HK-2 (cell line): ENCODE results near the gene KIF15.

Source experiments
- DNase-seq: peaks from one replicate; pipeline ENCODE4 v3.0.0-alpha.2; 2018; ENCODE audit not compliant: unreplicated experiment

Gene KIF15, protein sequence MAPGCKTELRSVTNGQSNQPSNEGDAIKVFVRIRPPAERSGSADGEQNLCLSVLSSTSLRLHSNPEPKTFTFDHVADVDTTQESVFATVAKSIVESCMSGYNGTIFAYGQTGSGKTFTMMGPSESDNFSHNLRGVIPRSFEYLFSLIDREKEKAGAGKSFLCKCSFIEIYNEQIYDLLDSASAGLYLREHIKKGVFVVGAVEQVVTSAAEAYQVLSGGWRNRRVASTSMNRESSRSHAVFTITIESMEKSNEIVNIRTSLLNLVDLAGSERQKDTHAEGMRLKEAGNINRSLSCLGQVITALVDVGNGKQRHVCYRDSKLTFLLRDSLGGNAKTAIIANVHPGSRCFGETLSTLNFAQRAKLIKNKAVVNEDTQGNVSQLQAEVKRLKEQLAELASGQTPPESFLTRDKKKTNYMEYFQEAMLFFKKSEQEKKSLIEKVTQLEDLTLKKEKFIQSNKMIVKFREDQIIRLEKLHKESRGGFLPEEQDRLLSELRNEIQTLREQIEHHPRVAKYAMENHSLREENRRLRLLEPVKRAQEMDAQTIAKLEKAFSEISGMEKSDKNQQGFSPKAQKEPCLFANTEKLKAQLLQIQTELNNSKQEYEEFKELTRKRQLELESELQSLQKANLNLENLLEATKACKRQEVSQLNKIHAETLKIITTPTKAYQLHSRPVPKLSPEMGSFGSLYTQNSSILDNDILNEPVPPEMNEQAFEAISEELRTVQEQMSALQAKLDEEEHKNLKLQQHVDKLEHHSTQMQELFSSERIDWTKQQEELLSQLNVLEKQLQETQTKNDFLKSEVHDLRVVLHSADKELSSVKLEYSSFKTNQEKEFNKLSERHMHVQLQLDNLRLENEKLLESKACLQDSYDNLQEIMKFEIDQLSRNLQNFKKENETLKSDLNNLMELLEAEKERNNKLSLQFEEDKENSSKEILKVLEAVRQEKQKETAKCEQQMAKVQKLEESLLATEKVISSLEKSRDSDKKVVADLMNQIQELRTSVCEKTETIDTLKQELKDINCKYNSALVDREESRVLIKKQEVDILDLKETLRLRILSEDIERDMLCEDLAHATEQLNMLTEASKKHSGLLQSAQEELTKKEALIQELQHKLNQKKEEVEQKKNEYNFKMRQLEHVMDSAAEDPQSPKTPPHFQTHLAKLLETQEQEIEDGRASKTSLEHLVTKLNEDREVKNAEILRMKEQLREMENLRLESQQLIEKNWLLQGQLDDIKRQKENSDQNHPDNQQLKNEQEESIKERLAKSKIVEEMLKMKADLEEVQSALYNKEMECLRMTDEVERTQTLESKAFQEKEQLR (N-terminal part only)

DNA sequence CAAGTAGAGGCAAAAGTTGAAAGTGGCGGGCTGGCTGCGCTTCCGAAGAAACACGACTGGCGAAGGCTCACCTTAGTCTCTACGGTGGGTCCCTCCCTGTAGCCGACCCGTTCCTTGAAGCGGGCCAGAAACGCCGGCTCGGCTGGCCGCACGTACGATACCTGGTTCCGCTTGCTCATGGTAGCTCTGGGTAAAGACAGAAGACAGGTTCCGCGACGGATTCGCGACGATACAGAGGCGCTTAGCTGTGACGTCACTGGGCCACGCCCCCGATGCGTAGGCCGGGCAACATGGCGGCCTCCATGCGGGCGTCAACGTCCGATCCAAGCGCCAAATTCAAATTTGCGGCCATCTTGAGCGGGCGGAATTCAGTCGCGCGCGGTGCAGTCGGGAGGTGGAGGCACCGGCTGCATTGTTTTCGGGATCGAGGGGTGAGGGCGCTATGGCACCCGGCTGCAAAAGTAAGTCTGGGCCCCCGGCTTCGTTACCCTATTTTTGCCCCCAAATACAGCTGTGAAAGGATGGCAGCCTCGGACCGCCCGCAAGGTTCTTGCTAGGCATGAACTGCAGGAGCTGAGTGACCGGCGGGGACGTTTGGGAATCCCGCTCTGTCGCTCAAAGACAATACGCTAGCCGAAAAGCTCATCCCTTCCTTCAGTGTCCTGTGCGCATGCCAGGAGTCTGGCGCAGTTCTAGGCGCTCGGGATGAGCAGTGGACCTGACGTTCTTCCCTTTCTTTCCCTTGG is at the start of gene KIF15, which contains the start of gene KIAA1143:
KIF15 (plus strand) TSS at position 371 of the 746 bp plus-strand sequence; CDS start at position 443, 72 bp downstream.
KIAA1143 (minus strand) TSS at position 196 of the 746 bp plus-strand sequence; CDS start at position 179, 17 bp downstream.
- DNase-seq = peak; percentile 89

DNA sequence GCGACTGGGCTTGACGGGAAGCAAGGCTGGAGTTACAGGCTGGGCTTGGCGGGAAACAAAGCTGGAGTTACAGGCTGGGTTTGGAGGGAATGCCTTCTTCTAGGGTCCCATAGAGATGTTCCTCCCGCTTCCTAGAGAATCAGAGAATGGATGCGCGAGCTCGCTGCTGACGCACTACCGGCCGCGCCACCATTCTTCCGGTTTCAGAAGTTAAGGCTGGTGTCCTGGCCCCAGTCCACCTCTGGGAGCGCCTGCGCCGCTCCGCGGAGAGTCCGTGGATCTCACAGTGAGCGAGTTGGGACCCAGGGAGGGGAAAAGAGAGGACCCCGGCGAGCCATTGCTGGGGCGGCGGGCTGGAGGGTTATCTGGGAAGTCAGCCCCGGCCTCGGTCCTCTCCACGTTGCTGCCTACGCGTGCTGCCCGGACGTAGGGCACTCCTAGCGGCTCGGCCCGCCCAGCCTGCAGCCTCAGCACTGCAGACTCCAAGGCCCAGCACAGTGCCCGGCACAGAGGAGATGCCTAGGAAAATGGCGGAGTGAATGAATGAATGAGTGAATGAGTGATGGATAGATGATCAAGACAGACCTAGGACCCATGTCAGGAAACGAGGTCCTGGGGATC is 49.0 kb upstream of the KIF15 start, which contains the start of gene ZNF502:
ZNF502 (plus strand) TSS at position 206 of the 621 bp plus-strand sequence. CDS start 7,602 bp downstream, outside the sequence.
- DNase-seq = peak; percentile 71

- no peak for DNase-seq
Measured at GRCh38 chr3:44721231-44722102, 40.1 kb upstream of the KIF15 start.

DNA sequence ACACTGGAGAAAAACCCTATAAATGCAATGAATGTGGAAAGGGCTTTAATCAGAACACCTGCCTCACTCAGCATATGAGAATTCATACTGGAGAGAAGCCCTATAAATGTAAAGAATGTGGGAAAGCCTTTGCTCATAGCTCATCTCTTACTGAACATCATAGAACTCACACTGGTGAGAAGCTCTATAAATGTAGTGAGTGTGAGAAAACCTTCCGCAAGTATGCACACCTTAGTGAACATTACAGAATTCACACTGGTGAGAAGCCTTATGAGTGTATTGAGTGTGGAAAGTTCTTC is 39.5 kb upstream of the KIF15 start:
- DNase-seq = no peak

DNA sequence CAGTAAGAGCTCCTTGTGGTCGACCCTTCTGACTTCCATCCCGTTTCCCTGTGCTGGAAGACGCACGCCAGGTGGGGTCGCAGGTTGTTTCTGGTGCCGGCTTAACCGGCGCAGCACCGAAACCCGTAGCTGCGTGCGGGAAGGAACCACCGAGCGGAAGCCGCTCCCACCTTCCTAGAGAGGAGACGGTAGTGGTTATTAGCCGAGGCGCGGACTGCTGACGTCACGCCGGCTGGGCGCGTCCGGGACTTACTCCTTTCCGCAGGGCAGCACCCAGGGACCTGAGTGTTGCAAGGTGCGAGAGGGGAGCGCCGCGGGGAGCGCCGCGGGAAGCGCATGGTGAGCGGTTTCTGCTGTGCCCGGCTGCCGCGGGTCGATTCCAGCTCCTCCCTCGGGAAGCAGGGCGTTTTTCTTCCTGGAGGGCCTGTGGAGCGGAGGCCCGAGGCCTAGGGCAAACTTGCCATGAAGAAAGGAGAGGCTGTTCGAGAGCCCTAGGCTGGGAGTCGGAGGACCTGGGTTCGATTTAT is 32.1 kb upstream of the KIF15 start, which contains the start of gene ZNF501:
ZNF501 (plus strand) TSS at position 252 of the 527 bp plus-strand sequence. CDS start 4,787 bp downstream, outside the sequence.
- DNase-seq = peak; percentile 75

DNA sequence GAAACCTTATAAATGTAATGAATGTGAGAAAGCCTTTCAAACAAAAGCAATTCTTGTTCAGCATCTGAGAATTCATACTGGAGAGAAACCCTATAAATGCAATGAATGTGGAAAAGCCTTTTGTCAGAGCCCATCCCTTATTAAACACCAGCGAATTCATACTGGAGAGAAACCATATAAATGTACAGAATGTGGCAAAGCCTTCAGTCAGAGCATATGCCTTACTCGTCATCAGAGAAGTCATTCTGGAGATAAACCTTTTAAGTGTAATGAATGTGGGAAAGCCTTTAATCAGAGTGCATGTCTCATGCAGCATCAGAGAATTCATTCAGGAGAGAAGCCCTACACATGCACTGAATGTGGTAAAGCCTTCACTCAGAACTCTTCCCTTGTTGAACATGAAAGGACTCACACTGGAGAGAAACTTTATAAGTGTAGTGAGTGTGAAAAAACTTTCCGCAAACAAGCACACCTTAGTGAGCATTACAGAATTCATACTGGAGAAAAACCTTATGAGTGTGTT is 26.9 kb upstream of the KIF15 start:
- no peak for DNase-seq

- DNase-seq = no peak
Measured at GRCh38 chr3:44761101-44761423, 532 bp upstream of the KIF15 start.

DNA sequence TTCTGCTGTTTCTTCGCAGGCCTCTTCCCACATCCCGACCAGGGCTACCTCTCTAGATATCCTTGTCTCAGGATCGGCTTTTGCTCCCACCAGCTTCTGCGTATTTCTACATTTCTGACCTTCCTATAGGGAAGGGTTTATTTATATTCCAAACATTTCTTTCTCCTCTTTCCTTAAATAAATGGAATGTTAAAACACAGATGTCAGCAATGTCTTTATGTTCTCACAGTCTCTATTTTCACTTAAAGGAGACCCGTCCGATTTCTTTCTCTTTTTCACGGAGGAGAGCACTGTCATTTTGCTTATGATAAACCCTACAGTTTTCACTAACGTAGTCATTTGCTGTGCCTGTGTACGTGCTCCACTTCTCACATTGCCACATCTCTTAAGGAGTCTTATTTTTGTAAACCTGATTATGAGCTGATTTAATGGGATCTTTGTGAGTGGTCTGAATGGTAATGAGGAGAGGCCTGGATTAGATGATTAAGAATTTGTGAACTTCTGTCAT is 630 bp downstream of the KIF15 start:
- no peak for DNase-seq

- no peak for DNase-seq
Measured at GRCh38 chr3:44762690-44763089, 1.1 kb downstream of the KIF15 start.

DNA sequence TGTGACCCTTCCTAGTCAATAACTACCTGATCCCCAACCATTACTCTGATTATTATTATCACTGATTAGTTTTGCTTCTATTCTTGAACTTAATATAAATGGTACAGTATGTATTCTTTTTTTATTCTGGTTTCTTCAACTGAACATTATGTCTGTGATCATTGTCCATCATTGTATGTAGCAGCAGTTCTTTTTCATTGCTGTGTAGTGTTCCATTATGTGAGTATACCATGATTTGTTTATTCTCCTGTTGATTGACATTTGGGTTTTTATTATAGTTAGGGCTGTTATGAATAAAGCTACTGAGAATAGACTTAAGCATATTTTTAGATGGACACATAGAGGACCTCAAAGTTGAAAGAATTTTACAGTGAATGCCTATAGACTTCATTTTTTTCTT is 2.7 kb downstream of the KIF15 start:
- DNase-seq = no peak

DNA sequence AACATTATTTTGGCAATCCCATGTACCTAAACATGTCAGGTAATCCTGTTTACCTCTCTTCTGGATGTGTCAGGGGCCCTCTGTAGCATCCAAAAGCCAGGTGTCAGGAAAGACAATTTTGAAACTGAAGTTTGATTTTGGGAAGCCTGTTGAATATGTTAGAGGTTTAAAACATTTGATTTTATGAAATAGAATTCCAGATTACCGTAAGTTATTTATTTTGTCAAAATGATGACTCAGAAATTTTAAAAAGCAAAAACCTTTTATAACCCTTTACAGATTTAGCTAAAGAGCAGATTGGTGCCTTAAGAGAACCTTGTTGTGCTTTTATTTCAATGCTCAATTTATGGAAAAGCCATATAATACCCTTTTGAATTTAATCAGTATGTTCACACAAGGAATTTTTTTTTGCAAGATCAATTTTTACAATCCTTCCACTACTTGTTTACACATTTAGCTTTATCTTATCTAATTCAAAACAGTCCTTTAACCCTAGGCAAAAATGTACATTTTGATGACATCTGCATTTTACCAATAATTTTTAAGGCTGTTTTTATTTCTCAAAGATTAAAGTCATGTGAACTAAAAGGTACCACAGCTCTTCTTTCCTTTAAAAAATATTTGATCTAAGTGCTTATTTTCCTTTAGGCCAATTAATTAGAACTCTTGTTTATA is 10.0 kb downstream of the KIF15 start:
- DNase-seq = no peak

GRCh38 chr3:44772099-44772442 is 10.5 kb downstream of the KIF15 start:
- no peak for DNase-seq

- no peak for DNase-seq
Measured at GRCh38 chr3:44782891-44783290, 21.3 kb downstream of the KIF15 start.

DNA sequence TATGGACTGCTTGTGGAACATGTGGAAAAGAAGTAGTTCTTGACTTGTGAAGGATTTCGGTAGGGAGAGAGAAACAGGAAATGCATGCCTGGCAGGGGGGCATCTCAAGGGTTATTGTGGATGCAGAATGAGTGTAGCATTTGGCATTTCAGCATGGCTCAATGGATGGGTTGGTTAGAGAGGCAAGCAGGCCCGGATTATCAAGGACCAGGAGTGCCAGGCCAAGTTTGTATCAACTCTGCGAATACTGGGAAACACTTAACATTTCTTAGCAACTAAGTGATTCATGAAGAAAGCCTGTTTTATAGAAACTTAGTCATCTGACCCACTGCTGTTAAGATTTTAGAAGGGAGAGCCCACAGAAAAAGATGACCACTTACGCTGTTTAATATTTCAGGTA is 33.6 kb downstream of the KIF15 start:
- no peak for DNase-seq

DNA sequence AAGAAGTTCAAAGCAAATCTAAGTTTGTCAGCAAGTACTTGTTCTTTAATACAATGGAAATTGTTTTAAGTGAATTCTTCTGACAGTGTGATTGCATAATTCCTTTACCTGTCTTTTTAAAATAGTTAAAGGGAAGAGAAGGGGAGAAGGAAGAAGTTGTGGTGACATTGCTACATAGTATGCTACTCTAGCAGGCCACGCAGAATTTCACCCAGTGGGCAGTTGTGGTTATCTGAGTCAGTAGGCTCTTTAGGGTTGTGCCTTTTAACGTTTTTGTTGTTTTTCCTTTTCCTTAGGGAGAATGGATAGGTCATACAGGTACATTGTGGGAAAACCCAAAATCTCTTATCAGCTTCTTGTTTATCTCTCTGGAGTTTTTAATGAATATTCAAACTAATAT is 40.4 kb downstream of the KIF15 start:
- DNase-seq = no peak

DNA sequence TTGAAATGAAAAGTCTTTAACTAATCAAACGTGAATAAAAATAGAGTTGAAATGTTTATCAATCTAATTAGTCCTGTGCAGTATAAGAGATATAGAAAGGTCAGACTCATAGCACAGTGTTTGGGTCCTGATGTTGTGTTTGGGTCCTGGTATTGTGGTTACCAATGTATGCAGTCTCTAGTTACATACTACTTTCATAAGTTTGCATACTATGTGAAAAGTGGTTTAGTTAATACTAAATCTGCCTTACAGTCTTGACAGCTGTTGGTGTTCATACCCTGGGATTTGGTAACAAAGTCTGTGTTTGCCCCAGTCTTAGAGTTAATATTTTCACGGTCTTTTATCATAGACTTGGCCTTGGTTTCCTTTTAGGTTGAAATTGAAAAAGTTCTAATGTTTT is 41.7 kb downstream of the KIF15 start:
- DNase-seq = no peak

DNA sequence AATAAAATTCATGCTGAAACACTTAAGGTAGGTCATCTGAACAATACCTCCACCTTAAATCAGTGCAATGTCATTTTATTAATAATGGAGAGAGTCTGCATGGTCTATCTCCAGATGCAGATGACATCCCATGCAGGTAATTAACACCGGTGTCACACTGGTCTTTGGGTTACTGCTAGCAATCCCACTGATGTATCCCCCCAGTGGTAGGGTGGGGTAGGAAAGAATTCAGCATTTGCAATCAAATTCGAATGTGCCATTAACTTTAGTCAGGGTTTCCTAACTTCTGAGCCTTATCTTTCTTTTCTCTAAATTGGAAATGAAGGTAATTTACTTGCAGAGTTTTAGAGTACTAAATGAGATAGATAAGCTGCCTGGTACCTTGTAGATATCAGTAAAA is 44.4 kb downstream of the KIF15 start:
- DNase-seq = no peak

- no peak for DNase-seq
Measured at GRCh38 chr3:44814751-44815150, 53.2 kb downstream of the KIF15 start.
